Type B pancreatic cell (in vitro differentiated cells): ENCODE results near the gene LST1. TPM values are rescaled to one million over a fixed set of nuclear protein-coding genes. Genes with fewer than 3 reads are reported as not detected.

ENCODE experiments used
- DNase-seq: peaks from one replicate; pipeline ENCODE4 v3.0.0; 2021; ENCODE audit warnings: mixed read lengths; ENCODE audit not compliant: unreplicated experiment; ENCODE audit errors: extremely low spot score
- H3K27ac Mint-ChIP-seq: 2 replicates; pipeline ENCODE4 v1.8.0; 2021; ENCODE audit warnings: mild to moderate bottlenecking, mixed read lengths
- H3K27me3 Mint-ChIP-seq: 2 replicates; pipeline ENCODE4 v1.8.0; 2021; ENCODE audit warnings: mixed read lengths
- H3K36me3 Mint-ChIP-seq: 2 replicates; pipeline ENCODE4 v1.8.0; 2021; ENCODE audit warnings: mixed read lengths
- H3K4me1 Mint-ChIP-seq: one replicate; pipeline ENCODE4 v1.8.0; 2021; ENCODE audit warnings: mixed read lengths; ENCODE audit not compliant: unreplicated experiment
- H3K4me3 Mint-ChIP-seq: 2 replicates; pipeline ENCODE4 v1.8.0; 2021; ENCODE audit warnings: mild to moderate bottlenecking, mixed read lengths
- H3K9me3 Mint-ChIP-seq: 2 replicates; pipeline ENCODE4 v1.8.0; 2021; ENCODE audit warnings: mixed read lengths
- CTCF ChIP-seq: fragments of 200-600 bp; sonication (generic); conservative IDR thresholded peaks from 2 replicates; pipeline ENCODE4 v1.5.0; 2021; ENCODE audit warnings: antibody characterized with exemption, mild to moderate bottlenecking
- total RNA-seq: library from RNA; stranded (reverse); gene quantifications from 2 replicates; pipeline ENCODE4 v1.2.1, GENCODE V29; 2021; ENCODE audit warnings: low replicate concordance

LST1 gene
- total RNA-seq, 1 donor from 2014 or later, result not detected

GRCh38 chr6:31558318-31558625, 27.8 kb upstream of the LST1 start:
- Mint-ChIP-seq H3K4me1 (no peaks in the 10 kb centered on the region), H3K27me3 (no peaks in the 10 kb centered on the region), H3K4me3 (no peak overlapping the region)

GRCh38 chr6:31558631-31559500, 27.2 kb upstream of the LST1 start:
- no peak overlapping the region for H3K27ac Mint-ChIP-seq
- H3K4me3 Mint-ChIP-seq, result no peak overlapping the region

More at GRCh38 chr6:31558318-31558625, 27.8 kb upstream of the LST1 start:
- H3K27ac Mint-ChIP-seq, result no peak overlapping the region
- H3K36me3 Mint-ChIP-seq, result peaks cover 13% of the 10 kb centered on the region
- DNase-seq, result no peak
- no peak for TF ChIP-seq CTCF
- H3K9me3 Mint-ChIP-seq, result no peaks in the 10 kb centered on the region

GRCh38 chr6:31559606-31559957, 26.5 kb upstream of the LST1 start:
- no peak overlapping the region for H3K4me3 Mint-ChIP-seq
- H3K9me3 Mint-ChIP-seq, result no peaks in the 10 kb centered on the region
- TF ChIP-seq CTCF, result no peak
- H3K27me3 Mint-ChIP-seq, result peaks cover 3% of the 10 kb centered on the region
- H3K4me1 Mint-ChIP-seq, result no peaks in the 10 kb centered on the region
- DNase-seq, result no peak
- no peak overlapping the region for H3K27ac Mint-ChIP-seq
- H3K36me3 Mint-ChIP-seq, result peaks cover 13% of the 10 kb centered on the region

More at GRCh38 chr6:31558631-31559500, 27.2 kb upstream of the LST1 start:
- peaks cover 13% of the 10 kb centered on the region for H3K36me3 Mint-ChIP-seq
- no peaks in the 10 kb centered on the region for H3K4me1 Mint-ChIP-seq
- no peak for TF ChIP-seq CTCF
- no peaks in the 10 kb centered on the region for H3K9me3 Mint-ChIP-seq
- DNase-seq, result no peak
- H3K27me3 Mint-ChIP-seq, result peaks cover 2% of the 10 kb centered on the region

- no peaks in the 10 kb centered on the region for H3K4me1 Mint-ChIP-seq
- H3K36me3 Mint-ChIP-seq, result peaks cover 13% of the 10 kb centered on the region
- DNase-seq, result no peak
- H3K4me3 Mint-ChIP-seq, result no peak overlapping the region
- H3K27ac Mint-ChIP-seq, result no peak overlapping the region
- H3K27me3 Mint-ChIP-seq, result peaks cover 3% of the 10 kb centered on the region
- TF ChIP-seq CTCF, result no peak
- H3K9me3 Mint-ChIP-seq, result no peaks in the 10 kb centered on the region
These were observed 25.9 kb upstream of the LST1 start for GRCh38 chr6:31559958-31560696.

- no peaks in the 10 kb centered on the region for H3K4me1 Mint-ChIP-seq
- H3K27ac Mint-ChIP-seq, result no peak overlapping the region
- TF ChIP-seq CTCF, result no peak
- H3K4me3 Mint-ChIP-seq, result no peak overlapping the region
- H3K27me3 Mint-ChIP-seq, result peaks cover 3% of the 10 kb centered on the region
- H3K36me3 Mint-ChIP-seq, result peaks cover 13% of the 10 kb centered on the region
- no peak for DNase-seq
- H3K9me3 Mint-ChIP-seq, result no peaks in the 10 kb centered on the region
These were observed 25.4 kb upstream of the LST1 start for GRCh38 chr6:31560697-31561058.
